ENCODE results near the gene RTN4RL1. TPM values are rescaled to one million over a fixed set of nuclear protein-coding genes. Genes with fewer than 3 reads are reported as not detected.

RTN4RL1 gene
- total and polyA plus RNA-seq, 9 of the 15 experiments (the other 6 are each of a cell fraction or from before 2014, with no cell fraction given): 0.04 to 0.06 (median 0.04) TPM; not detected in 5

- ATAC-seq (no peak), DNase-seq (ENCODE audit: extremely low read depth in 1 of 4, low spot score in 3 of 4) (no peak), FAIRE-seq (no peak)
- H3K4me1 ChIP-seq (replicated peaks in 1 of 2; ENCODE audit: control insufficient read depth in 2 of 2, insufficient read depth in 2 of 2, low read length in 2 of 2): peaks cover 8 to 45% of the 10 kb centered on the region in 2 experiments; a peak in 4 of 5 replicates
- CTCF ChIA-PET (ENCODE audit: low intra/inter-chr PET ratio): interaction anchor here (1.4 kb wide), 1 partner anchor 192 kb away, joined by 4 read pairs; no protein-coding TSS in a partner anchor
- H3K27me3 ChIP-seq (ENCODE audit: control insufficient read depth in 2 of 2, insufficient read depth in 2 of 2, low read length in 2 of 2): no peaks in the 10 kb centered on the region
- POLR2A ChIA-PET: interaction anchor here (1.2 kb wide), 1 partner anchor 12 kb away, joined by 3 read pairs; no protein-coding TSS in a partner anchor
- no peaks in the 10 kb centered on the region for H4K20me1 ChIP-seq (replicated peaks; ENCODE audit: control insufficient read depth, insufficient read depth, low read length)
- in situ Hi-C loops (cut with MboI) (no loop called here), intact Hi-C loops (cut with micrococcal nuclease) (loop anchor here (5.0 to 10.0 kb wide), 2 partner anchors 123 to 300 kb away; no protein-coding TSS in a partner anchor)
- no peaks in the 10 kb centered on the region for H3K9me1 ChIP-seq (ENCODE audit: control insufficient read depth, insufficient read depth, low read length)
- no peaks in the 10 kb centered on the region for H3K36me3 ChIP-seq (ENCODE audit: control insufficient read depth, insufficient read depth, low read length)
- no peak overlapping the region for H3K27ac ChIP-seq (ENCODE audit: extremely low read depth, low read depth, low read length)
- BruUV-seq (replicated peaks): no TSS peak
- no peak for TF ChIP-seq THRAP3 (IDR thresholded peaks at IDR 0.05; ENCODE audit: borderline replicate concordance)
- TF ChIP-seq ZNF445 (CRISPR knock-in tag; IDR thresholded peaks at IDR 0.05; ENCODE audit: low read depth): no peak
- TF ChIP-seq SIN3B (IDR thresholded peaks at IDR 0.05; ENCODE audit: low read depth): no peak
- no peak for TF ChIP-seq RAD51 (IDR thresholded peaks at IDR 0.05; ENCODE audit: borderline replicate concordance, low read depth)
- TF ChIP-seq PURB (CRISPR knock-in tag; IDR thresholded peaks at IDR 0.05; ENCODE audit: low read depth): no peak
- H3K79me2 ChIP-seq (ENCODE audit: control insufficient read depth, insufficient read depth, low read length): no peaks in the 10 kb centered on the region
- H3K9ac ChIP-seq (ENCODE audit: insufficient read depth in 1 of 2, low read depth in 2 of 2, low read length in 2 of 2): no peak overlapping the region
- no peak overlapping the region for H2AFZ ChIP-seq (ENCODE audit: low read depth, low read length)
- 75% methylated on average over 11 of the region's 14 CpGs for WGBS (ENCODE audit: insufficient coverage, low coverage, missing lambda C conversion rate)
- no peaks in the 10 kb centered on the region for H3K9me3 ChIP-seq (replicated peaks; ENCODE audit: control insufficient read depth, insufficient read depth, low read depth, low read length)
- H3K4me2 ChIP-seq (ENCODE audit: insufficient read depth, low read length): no peak overlapping the region
- H3K4me3 ChIP-seq: no peak overlapping the region
Observed at GRCh38 chr17:2051933-2052559, 26.9 kb upstream of the RTN4RL1 start.
